Endothelial cell of umbilical vein (primary cell): ENCODE measurements around the gene CHRM4. TPM values are rescaled to one million over a fixed set of nuclear protein-coding genes. Genes with fewer than 3 reads are reported as not detected.

Experiments used
- BruUV-seq: library from RNA; stranded (reverse); fragments of 400-500 nt; replicated peaks from 2 replicates; lab custom pipeline; 2021; lab: Mats Ljungman, UMichigan
- CTCF ChIA-PET: fragments of 300-600, 350-600 bp; sonication (Branson Sonifier 250); formaldehyde crosslinking; loops from one replicate; lab custom pipeline; 2021; ENCODE audit warnings: antibody characterized with exemption, inconsistent platforms; lab: Charles Lee
- POLR2A ChIA-PET: fragments of 300-600, 350-600 bp; sonication (Branson Sonifier 250); formaldehyde crosslinking; loops from one replicate; lab custom pipeline; 2021; ENCODE audit warnings: antibody characterized with exemption, inconsistent platforms; lab: Charles Lee
- DNase-seq: peaks from one replicate; pipeline ENCODE4 v3.0.0-alpha.2; 2011; ENCODE audit warnings: low read depth, low spot score
- FAIRE-seq: peaks from 2 replicates; lab custom pipeline; 2011; peaks lifted over from hg19 to GRCh38; lab: Jason Lieb, UNC
- H2AFZ ChIP-seq: 2 replicates; pipeline ENCODE4 v1.6.0; 2012; ENCODE audit warnings: low read depth, low read length, control low read depth, inconsistent platforms
- H3K27ac ChIP-seq: 2 replicates; pipeline ENCODE4 v1.5.1; 2011; ENCODE audit warnings: low read depth, mild to moderate bottlenecking, control low read depth, low read length, moderate library complexity; ENCODE audit not compliant: insufficient read depth
- H3K27me3 ChIP-seq, 2 experiments: 2 replicates each; pipeline versions ENCODE4 v1.6.0 to v1.6.1; 2011; ENCODE audit warnings: low read length in 2 of 2, mixed read lengths in 1 of 2; ENCODE audit not compliant: control insufficient read depth in 2 of 2, insufficient read depth in 2 of 2
- H3K36me3 ChIP-seq, 2 experiments: 2 replicates in 1 of 2; 3 replicates in 1 of 2; pipeline ENCODE4 v1.5.1; 2011; ENCODE audit warnings: low read length in 2 of 2, mild to moderate bottlenecking in 1 of 2, moderate library complexity in 1 of 2; ENCODE audit not compliant: control insufficient read depth in 2 of 2, insufficient read depth in 2 of 2; ENCODE audit errors: extremely low read depth in 1 of 2
- H3K4me1 ChIP-seq: 3 replicates; pipeline ENCODE4 v1.5.1; 2011; ENCODE audit warnings: mild to moderate bottlenecking, low read length; ENCODE audit not compliant: control insufficient read depth, insufficient read depth; ENCODE audit errors: extremely low read depth
- H3K4me2 ChIP-seq: 2 replicates; pipeline ENCODE4 v1.6.1; 2011; ENCODE audit warnings: low read length, control low read depth, mixed read lengths; ENCODE audit not compliant: insufficient read depth
- H3K4me3 ChIP-seq, 3 experiments: fragments of 200-600 bp in 1 of 3; sonication (generic), shearing (Covaris generic) in 1 of 3; replicated peaks in 1 of 3; 2 replicates each; pipeline ENCODE4 v1.5.1; 2011 to 2016; ENCODE audit warnings: control low read depth in 3 of 3, low read length in 3 of 3, mild to moderate bottlenecking in 2 of 3, inconsistent platforms in 1 of 3, low read depth in 1 of 3, moderate library complexity in 1 of 3; ENCODE audit not compliant: insufficient read depth in 1 of 3
- H3K79me2 ChIP-seq: 2 replicates; pipeline ENCODE4 v1.6.0; 2012; ENCODE audit warnings: low read length, inconsistent platforms; ENCODE audit not compliant: control insufficient read depth, insufficient read depth
- H3K9ac ChIP-seq: replicated peaks from 2 replicates; pipeline ENCODE3; 2011; ENCODE audit warnings: low read length, control low read depth; ENCODE audit not compliant: insufficient read depth; ENCODE audit errors: extremely low read depth
- H3K9me1 ChIP-seq: replicated peaks from 3 replicates; pipeline ENCODE4 v1.6.0; 2011; ENCODE audit warnings: mild to moderate bottlenecking, low read length; ENCODE audit not compliant: control insufficient read depth, insufficient read depth; ENCODE audit errors: extremely low read depth
- H3K9me3 ChIP-seq: replicated peaks from 2 replicates; pipeline ENCODE4 v1.5.1; 2012; ENCODE audit warnings: low read length, inconsistent platforms; ENCODE audit not compliant: control insufficient read depth, insufficient read depth
- H4K20me1 ChIP-seq: replicated peaks from 2 replicates; pipeline ENCODE3; 2011; ENCODE audit warnings: mild to moderate bottlenecking, low read length; ENCODE audit not compliant: control insufficient read depth, insufficient read depth; ENCODE audit errors: extremely low read depth
- CTCF ChIP-seq, 2 donors: IDR thresholded peaks; 1 replicate in 1 of 2; 2 replicates in 1 of 2; pipeline ENCODE4 v1.5.1; 2011; ENCODE audit warnings: low read length in 2 of 2, mild to moderate bottlenecking in 2 of 2, moderate library complexity in 2 of 2, control low read depth in 1 of 2, inconsistent platforms in 1 of 2, low read depth in 1 of 2; ENCODE audit not compliant: insufficient read depth in 1 of 2; ENCODE audit errors: extremely low read depth in 1 of 2
- EZH2 ChIP-seq: IDR thresholded peaks from 2 replicates; pipeline ENCODE4 v1.6.1; 2012; ENCODE audit warnings: borderline replicate concordance, low read depth, mild to moderate bottlenecking, moderate library complexity, low read length, inconsistent platforms; ENCODE audit not compliant: severe bottlenecking
- FOS ChIP-seq: IDR thresholded peaks from 2 replicates; pipeline ENCODE4 v1.6.1; 2011; ENCODE audit warnings: mild to moderate bottlenecking, low read length, moderate library complexity, borderline replicate concordance; ENCODE audit not compliant: insufficient read depth
- GATA2 ChIP-seq: IDR thresholded peaks from 2 replicates; pipeline ENCODE4 v1.7.0; 2011; ENCODE audit warnings: low read depth, mild to moderate bottlenecking, moderate library complexity, mixed read lengths, low read length; ENCODE audit not compliant: insufficient read length, insufficient read depth
- JUN ChIP-seq: IDR thresholded peaks from 2 replicates; pipeline ENCODE4 v1.6.1; 2011; ENCODE audit warnings: borderline replicate concordance, low read depth; ENCODE audit not compliant: insufficient read length, insufficient read depth
- MAX ChIP-seq: IDR thresholded peaks from 2 replicates; pipeline ENCODE4 v1.6.1; 2011; ENCODE audit not compliant: insufficient read depth, insufficient read length
- MYC ChIP-seq: IDR thresholded peaks from one replicate; pipeline ENCODE4 v1.6.1; 2011; ENCODE audit warnings: mild to moderate bottlenecking, low read depth, low read length
- POLR2A ChIP-seq: IDR thresholded peaks from 2 replicates; pipeline ENCODE4 v1.6.1; 2012; ENCODE audit warnings: low read depth, mild to moderate bottlenecking, control low read depth, low read length
- POLR2AphosphoS5 ChIP-seq: IDR thresholded peaks from 2 replicates; pipeline ENCODE4 v1.6.1; 2012; ENCODE audit warnings: low read depth, mild to moderate bottlenecking, control low read depth, low read length, moderate library complexity; ENCODE audit not compliant: insufficient read depth
- dilution Hi-C: fragments of 300-500 bp; cut with MboI; formaldehyde crosslinking; loops from one replicate; pipeline ENCODE4 v1.15.0; 2019; ENCODE audit warnings: low sequenced_read_pairs; ENCODE audit not compliant: extremely low pct_ligation_motif_present
- intact Hi-C: fragments of 100-400 bp; cut with micrococcal nuclease; formaldehyde crosslinking; loops from one replicate; pipeline ENCODE4 v1.10.0; 2022
- polyA plus RNA-seq, 4 experiments: library from polyadenylated mRNA; depleted of rRNA in 3 of 4; stranded (reverse) in 3 of 4; unstranded in 1 of 4; fragments of >200 nt; gene quantifications; 2 replicates each; pipeline versions ENCODE4 v1.2.1 to v1.2.3, GENCODE V29; 2011 to 2012; ENCODE audit warnings: missing spikeins in 1 of 4
- total RNA-seq: library from RNA; stranded (reverse); gene quantifications from 2 replicates; pipeline ENCODE4 v1.2.3, GENCODE V29; 2021

CHRM4 gene
- total and polyA plus RNA-seq, 2 donors (not counting 3 experiments of a cell fraction or from before 2014, with no cell fraction given): 0.04 to 0.22 TPM

- Histone ChIP-seq H3K36me3 (peaks cover 0 to 11% of the 10 kb centered on the region in 2 experiments), H3K9me1 (no peaks in the 10 kb centered on the region), H3K27ac (no peak overlapping the region), H3K27me3 (no peaks in the 10 kb centered on the region), H3K4me3 (no peak overlapping the region), H2AFZ (no peak overlapping the region), H4K20me1 (no peaks in the 10 kb centered on the region), H3K4me1 (no peaks in the 10 kb centered on the region), H3K9ac (no peak overlapping the region), H3K4me2 (no peak overlapping the region), H3K79me2 (no peaks in the 10 kb centered on the region), H3K9me3 (no peaks in the 10 kb centered on the region)
- no peak for FAIRE-seq
- CTCF ChIA-PET: interaction anchor here (0.6 kb wide), 1 partner anchor 15 kb away, joined by 3 read pairs; no protein-coding TSS in a partner anchor
- BruUV-seq: no TSS peak
- intact Hi-C loops (no loop called here), dilution Hi-C loops (no loop called here)
- no peak for DNase-seq
- POLR2A ChIA-PET: no interaction called here
- no peak for TF ChIP-seq CTCF (IDR thresholded peaks at IDR 0.05; ENCODE audit: extremely low read depth in 1 of 2, insufficient read depth in 1 of 2, low read depth in 1 of 2, low read length in 2 of 2)
- no peak for TF ChIP-seq FOS
- TF ChIP-seq GATA2: no peak
- TF ChIP-seq JUN: no peak
- TF ChIP-seq MYC: no peak
- TF ChIP-seq POLR2A: no peak
- no peak for TF ChIP-seq MAX
- no peak for TF ChIP-seq EZH2
- TF ChIP-seq POLR2AphosphoS5: no peak
Measured at GRCh38 chr11:46420513-46420912, 28.9 kb upstream of the CHRM4 start.
